ENCODE results near the gene TOX2. TPM values are rescaled to one million over a fixed set of nuclear protein-coding genes. Genes with fewer than 3 reads are reported as not detected.

TOX2 gene
- polyA plus RNA-seq, 6 donors from 2014 or later, result 0.17 to 0.26 (median 0.26) TPM; not detected in 3

DNA sequence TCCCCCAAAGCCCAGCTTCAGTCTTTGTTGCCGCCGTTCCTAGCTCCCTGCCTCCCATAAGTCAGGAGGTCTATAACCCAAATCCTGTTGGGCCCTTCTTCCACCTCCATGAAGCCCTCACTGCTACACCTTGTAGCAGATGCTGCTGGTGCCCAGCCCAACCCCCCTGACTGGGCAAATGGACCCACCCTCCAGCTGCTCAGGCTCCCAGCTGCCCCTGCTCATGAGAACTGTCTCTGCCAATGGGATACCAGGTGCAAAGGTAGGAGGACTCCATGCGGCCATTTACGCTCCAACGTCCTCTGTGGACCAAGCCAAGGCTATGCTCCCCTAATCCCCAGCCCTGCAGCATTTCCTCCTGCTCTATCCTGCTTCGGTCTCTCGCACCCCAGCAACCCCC, 200.5 kb downstream of the TOX2 start:
- Mint-ChIP-seq H3K4me3 (no peak overlapping the region), H3K27me3 (peaks cover 48 to 83% (median 71%) of the 10 kb centered on the region in 3 donors), H3K9me3 (peaks cover 0 to 3% (median 0%) of the 10 kb centered on the region in 7 donors), H3K4me1 (peaks cover 0 to 5% (median 4%) of the 10 kb centered on the region in 3 donors), H3K36me3 (no peaks in the 10 kb centered on the region), H3K27ac (peak overlapping the region in 1 of 6 donors; percentile 64)
- DNase-seq, result no peak
- ATAC-seq (ENCODE audit: low read depth in 2 of 2), result no peak

DNA sequence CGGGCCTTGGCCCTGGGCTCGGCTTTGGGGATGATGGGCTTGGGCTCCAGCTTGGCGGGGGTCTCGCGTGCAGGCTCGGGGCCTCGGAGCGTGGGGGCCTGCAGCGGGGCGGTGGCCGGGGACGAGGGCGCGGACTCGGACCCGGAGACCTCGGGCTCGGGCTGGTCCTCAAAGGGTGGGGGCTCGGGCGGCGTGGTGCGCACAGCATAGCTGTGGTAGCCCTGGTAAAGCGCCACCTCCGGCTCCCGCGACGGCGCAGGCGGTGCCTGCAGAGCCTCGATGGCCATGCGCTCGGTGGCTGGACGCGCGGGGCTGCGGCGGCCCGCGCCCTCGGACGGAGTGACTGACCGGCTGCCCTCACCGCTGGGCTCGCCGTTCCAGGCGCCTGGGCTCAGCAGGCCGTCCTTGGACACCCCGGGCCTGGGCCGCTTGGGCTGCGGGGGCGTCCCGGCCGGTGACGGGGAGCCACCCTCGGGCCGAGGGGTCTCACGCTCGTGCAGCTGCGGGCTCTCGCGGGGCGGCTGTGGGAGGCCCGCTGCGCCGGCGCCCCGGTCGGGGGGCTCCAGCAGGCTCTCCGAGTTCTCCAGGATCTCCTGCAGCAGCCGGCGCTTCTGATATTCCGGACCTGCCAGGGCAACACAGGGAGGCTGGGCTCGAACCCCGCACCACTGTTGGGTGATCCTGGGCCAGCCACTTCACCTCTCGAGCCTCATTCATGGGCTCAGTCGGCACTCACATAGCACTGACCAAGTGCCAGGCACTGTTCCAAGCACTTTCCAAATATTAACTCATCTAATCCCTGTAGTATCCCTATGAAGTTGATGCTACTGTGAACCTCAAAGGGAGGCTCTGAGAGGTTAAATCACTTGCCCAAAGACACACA, 201.4 kb downstream of the TOX2 start:
- Mint-ChIP-seq H3K4me1 (peaks cover 0 to 5% (median 4%) of the 10 kb centered on the region in 3 donors), H3K4me3 (no peak overlapping the region), H3K27me3 (peaks cover 48 to 79% (median 64%) of the 10 kb centered on the region in 3 donors), H3K9me3 (peaks cover 0 to 3% (median 0%) of the 10 kb centered on the region in 7 donors), H3K27ac (no peak overlapping the region), H3K36me3 (no peaks in the 10 kb centered on the region)
- ATAC-seq (ENCODE audit: low read depth in 2 of 2) (no peak), DNase-seq (no peak)

DNA sequence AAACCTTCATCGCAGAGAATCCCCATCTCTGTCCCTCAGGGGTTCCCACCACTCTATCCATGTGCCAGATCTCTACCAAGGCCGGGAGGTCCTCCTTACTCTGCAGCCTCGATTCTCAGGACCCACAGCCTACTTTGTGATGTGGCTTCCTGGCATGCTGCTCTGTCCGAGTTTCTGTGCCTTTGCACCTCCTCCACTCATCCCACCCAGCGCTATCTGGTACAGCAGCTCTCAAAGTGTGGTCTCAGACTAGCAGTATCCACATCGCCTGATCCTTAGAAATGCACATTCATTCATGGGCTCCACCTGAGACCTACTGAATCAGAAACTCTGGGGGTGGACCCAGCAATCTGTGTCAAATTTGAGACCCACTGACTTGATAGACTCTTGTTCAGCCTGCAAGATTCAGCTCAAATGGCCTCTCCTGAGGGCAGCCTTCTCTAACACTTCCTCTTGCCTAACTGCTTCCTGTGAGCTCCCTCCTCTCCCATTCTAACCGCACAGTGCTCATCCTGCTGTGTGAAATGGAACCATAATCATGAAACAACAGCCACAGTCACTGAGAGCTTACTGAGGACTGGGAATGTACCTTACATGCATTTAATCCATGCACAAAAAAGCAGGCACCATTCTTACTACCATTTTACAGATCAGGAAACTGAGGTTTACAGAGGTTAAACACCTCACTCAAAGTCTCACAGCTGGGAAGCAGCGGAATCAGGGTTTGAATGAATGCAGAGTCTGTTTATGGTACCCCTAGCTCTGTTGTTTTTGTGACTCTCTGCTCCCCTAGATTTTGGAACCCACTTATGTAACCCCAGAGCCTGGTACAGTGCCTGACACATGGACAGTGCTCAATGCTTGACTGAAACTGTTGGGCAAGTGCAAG, 202.9 kb downstream of the TOX2 start:
- H3K4me3 Mint-ChIP-seq, result peak overlapping the region in 1 of 8 donors; percentile 56
- no peak overlapping the region for H3K27ac Mint-ChIP-seq
- DNase-seq (no peak), ATAC-seq (ENCODE audit: low read depth in 2 of 2) (no peak)
- H3K4me1 Mint-ChIP-seq, result peaks cover 0 to 5% (median 4%) of the 10 kb centered on the region in 3 donors
- peaks cover 40 to 75% (median 66%) of the 10 kb centered on the region in 3 donors for H3K27me3 Mint-ChIP-seq
- H3K9me3 Mint-ChIP-seq, result peaks cover 0 to 3% (median 0%) of the 10 kb centered on the region in 7 donors
- H3K36me3 Mint-ChIP-seq, result no peaks in the 10 kb centered on the region

DNA sequence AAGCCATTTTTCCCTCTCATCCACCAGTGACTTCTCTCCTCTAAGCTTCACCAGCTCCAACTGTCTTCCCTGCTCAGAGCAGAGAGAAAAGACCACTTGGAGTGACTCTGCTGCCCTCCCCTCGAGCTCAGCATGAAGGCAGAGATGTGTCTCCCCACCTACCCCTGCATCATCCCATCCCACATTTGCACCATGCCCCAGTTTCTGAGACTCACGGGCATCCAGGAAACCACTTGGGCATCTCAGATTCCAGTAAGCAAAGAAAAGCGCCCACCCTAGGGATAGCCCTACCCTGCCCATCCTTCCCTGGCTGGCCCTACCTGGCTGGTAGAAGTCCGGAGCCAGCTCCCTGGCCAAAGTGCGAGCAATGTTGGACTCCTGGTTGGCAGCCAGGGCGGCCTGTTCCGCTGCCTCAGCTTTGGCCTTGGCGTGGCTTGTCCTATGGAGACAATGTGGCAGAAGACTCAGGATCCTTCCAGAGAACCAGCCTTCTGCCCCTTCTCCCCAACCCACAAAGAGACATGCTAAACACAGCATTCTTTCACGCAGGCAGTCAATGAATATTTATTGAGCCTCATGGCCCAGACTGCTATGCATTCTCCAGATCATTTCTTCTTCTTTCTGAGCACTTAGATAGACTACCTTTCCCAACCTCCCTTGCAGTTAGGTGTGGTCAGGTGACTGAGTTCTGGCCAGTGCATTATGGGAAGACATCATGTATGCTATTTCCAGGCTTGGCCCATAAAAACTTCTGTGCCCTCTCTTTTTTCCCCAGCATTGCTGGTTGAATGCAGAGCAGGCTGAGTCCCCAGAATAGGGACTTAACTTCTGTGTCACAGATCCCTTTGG, 203.8 kb downstream of the TOX2 start:
- Mint-ChIP-seq H3K4me1 (peaks cover 0 to 5% (median 4%) of the 10 kb centered on the region in 3 donors), H3K4me3 (no peak overlapping the region), H3K27ac (no peak overlapping the region), H3K27me3 (peaks cover 38 to 76% (median 72%) of the 10 kb centered on the region in 3 donors), H3K9me3 (peaks cover 0 to 3% (median 0%) of the 10 kb centered on the region in 7 donors), H3K36me3 (no peaks in the 10 kb centered on the region)
- ATAC-seq (ENCODE audit: low read depth in 2 of 2) (no peak), DNase-seq (no peak)

Other genes starting within 250 kb of the TOX2 start
- 10 to 100 TPM in 3 of 6 donors, 1 to 10 TPM in 3; 2.3 to 65.0 (median 26.6) TPM for gene MYBL2, start 247.7 kb upstream of the TOX2 start, polyA plus RNA-seq (ENCODE audit: low read depth in 6 of 6)
- gene GTSF1L, start 187.8 kb upstream of the TOX2 start, polyA plus RNA-seq (ENCODE audit: low read depth in 6 of 6), result under 1 TPM in 2 of 6 donors, not detected in 4; 0.81 to 0.96 TPM

All from naive B cell (primary cell).